22Rv1 (cell line): ENCODE measurements around the gene MBP.

Experiments used
- ZFX ChIP-seq: fragments of 450-650 bp; IDR thresholded peaks from 2 replicates; pipeline ENCODE4 v1.6.1; 2017; ENCODE audit warnings: antibody characterized with exemption, borderline replicate concordance
- TF ChIP-seq, protein P1 (sequence below): fragments of 450-650 bp; IDR thresholded peaks from 2 replicates; pipeline ENCODE4 v1.5.1; 2017; ENCODE audit warnings: mild to moderate bottlenecking

DNA sequence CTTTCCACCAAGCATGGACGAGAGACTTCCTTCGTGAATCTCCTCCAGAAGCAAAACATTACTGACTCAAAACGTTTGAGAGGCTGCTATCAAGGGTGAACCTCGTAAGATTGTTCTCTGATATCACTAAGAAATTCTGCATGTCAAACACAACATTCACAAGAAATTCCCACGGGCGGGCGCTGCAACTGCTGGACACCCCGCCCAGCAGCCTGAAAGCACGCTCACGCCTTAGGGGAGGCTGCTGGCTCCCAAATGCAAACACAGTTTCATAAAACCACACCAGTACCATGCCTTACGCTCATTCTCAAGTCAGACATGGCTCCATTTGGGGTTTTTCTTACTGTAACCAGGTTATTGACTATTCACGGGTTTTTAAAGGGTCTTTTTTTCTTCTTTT lies 39.0 kb downstream of the MBP start:
- TF ChIP-seq, protein P1, sequence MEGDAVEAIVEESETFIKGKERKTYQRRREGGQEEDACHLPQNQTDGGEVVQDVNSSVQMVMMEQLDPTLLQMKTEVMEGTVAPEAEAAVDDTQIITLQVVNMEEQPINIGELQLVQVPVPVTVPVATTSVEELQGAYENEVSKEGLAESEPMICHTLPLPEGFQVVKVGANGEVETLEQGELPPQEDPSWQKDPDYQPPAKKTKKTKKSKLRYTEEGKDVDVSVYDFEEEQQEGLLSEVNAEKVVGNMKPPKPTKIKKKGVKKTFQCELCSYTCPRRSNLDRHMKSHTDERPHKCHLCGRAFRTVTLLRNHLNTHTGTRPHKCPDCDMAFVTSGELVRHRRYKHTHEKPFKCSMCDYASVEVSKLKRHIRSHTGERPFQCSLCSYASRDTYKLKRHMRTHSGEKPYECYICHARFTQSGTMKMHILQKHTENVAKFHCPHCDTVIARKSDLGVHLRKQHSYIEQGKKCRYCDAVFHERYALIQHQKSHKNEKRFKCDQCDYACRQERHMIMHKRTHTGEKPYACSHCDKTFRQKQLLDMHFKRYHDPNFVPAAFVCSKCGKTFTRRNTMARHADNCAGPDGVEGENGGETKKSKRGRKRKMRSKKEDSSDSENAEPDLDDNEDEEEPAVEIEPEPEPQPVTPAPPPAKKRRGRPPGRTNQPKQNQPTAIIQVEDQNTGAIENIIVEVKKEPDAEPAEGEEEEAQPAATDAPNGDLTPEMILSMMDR = no peak
- no peak for TF ChIP-seq ZFX
